OCI-LY1 (cell line): Measurements from ENCODE around the gene MAP9.

Experiments used
- H2AFZ ChIP-seq: fragments of 200-600 bp; sonication (generic), shearing (Covaris generic); 2 replicates; pipeline ENCODE4 v1.6.0; 2014; ENCODE audit warnings: antibody characterized with exemption, mild to moderate bottlenecking, low read length
- H3F3A ChIP-seq: fragments of 200-600 bp; sonication (generic), shearing (Covaris generic); 2 replicates; pipeline ENCODE4 v1.6.0; 2014; ENCODE audit warnings: mild to moderate bottlenecking, antibody characterized with exemption, low read length, moderate library complexity; ENCODE audit not compliant: insufficient read depth
- H3K27ac ChIP-seq: fragments of 200-600 bp; sonication (generic); 2 replicates; pipeline ENCODE4 v1.5.1; 2014; ENCODE audit warnings: low read length, mixed run types, mild to moderate bottlenecking, low read depth; ENCODE audit not compliant: poor library complexity, severe bottlenecking
- H3K27me3 ChIP-seq: fragments of 200-600 bp; sonication (generic); 2 replicates; pipeline ENCODE4 v1.6.0; 2014; ENCODE audit warnings: antibody characterized with exemption, mild to moderate bottlenecking, low read length, moderate library complexity; ENCODE audit not compliant: insufficient read depth
- H3K36me3 ChIP-seq: fragments of 200-600 bp; sonication (generic); 2 replicates; pipeline ENCODE4 v1.6.1; 2014; ENCODE audit warnings: mild to moderate bottlenecking, antibody characterized with exemption, low read length, moderate library complexity, mixed read lengths; ENCODE audit not compliant: insufficient read depth
- H3K4me1 ChIP-seq: fragments of 200-600 bp; sonication (generic); 2 replicates; pipeline ENCODE4 v1.5.1; 2014; ENCODE audit warnings: mild to moderate bottlenecking, low read length, moderate library complexity; ENCODE audit not compliant: insufficient read depth, severe bottlenecking
- H3K4me2 ChIP-seq: fragments of 200-600 bp; sonication (generic), shearing (Covaris generic); 2 replicates; pipeline ENCODE4 v1.6.1; 2014; ENCODE audit warnings: low read length
- H3K4me3 ChIP-seq: fragments of 200-600 bp; sonication (generic); 2 replicates; pipeline ENCODE4 v1.5.1; 2014; ENCODE audit warnings: low read length, low read depth, mild to moderate bottlenecking, mixed read lengths; ENCODE audit not compliant: poor library complexity, severe bottlenecking
- H3K79me2 ChIP-seq: fragments of 200-600 bp; shearing (Covaris generic); 2 replicates; pipeline ENCODE4 v1.6.1; 2016; ENCODE audit warnings: mixed run types, low read length, mixed read lengths; ENCODE audit not compliant: insufficient read depth
- H3K9ac ChIP-seq: fragments of 200-600 bp; sonication (generic), shearing (Covaris generic); 2 replicates; pipeline ENCODE4 v1.6.1; 2014; ENCODE audit warnings: mild to moderate bottlenecking, low read length, mixed read lengths
- H3K9me2 ChIP-seq: fragments of 200-600 bp; sonication (generic), shearing (Covaris generic); 2 replicates; pipeline ENCODE4 v1.6.1; 2014; ENCODE audit warnings: low read depth, mild to moderate bottlenecking, low read length, mixed read lengths
- H3K9me3 ChIP-seq: fragments of 200-600 bp; shearing (Covaris generic); 2 replicates; pipeline ENCODE4 v1.6.1; 2014; ENCODE audit warnings: low read length, mixed read lengths
- H4K20me1 ChIP-seq: fragments of 200-600 bp; sonication (generic), shearing (Covaris generic); 2 replicates; pipeline ENCODE4 v1.6.0; 2016; ENCODE audit warnings: mild to moderate bottlenecking, low read length; ENCODE audit not compliant: insufficient read depth
- CTCF ChIP-seq: fragments of 200-600 bp; sonication (generic), shearing (Covaris generic); IDR thresholded peaks from 2 replicates; pipeline ENCODE4 v1.5.1; 2017; ENCODE audit warnings: mild to moderate bottlenecking, antibody characterized with exemption, low read length, moderate library complexity, mixed read lengths
- EZH2 ChIP-seq: fragments of 200-600 bp; sonication (generic), shearing (Covaris generic); IDR thresholded peaks from 2 replicates; pipeline ENCODE4 v1.8.0; 2017; ENCODE audit warnings: borderline replicate concordance, mixed run types, mild to moderate bottlenecking, antibody characterized with exemption, low read length, moderate library complexity, mixed read lengths

Gene MAP9

GRCh38 chr4:155403886-155404285 is 27.1 kb upstream of the MAP9 start:
- no peaks in the 10 kb centered on the region for H3K9me3 ChIP-seq
- no peaks in the 10 kb centered on the region for H3K4me1 ChIP-seq
- H3K27me3 ChIP-seq: no peaks in the 10 kb centered on the region
- no peak overlapping the region for H3K4me3 ChIP-seq
- no peak overlapping the region for H2AFZ ChIP-seq
- no peak overlapping the region for H3K4me2 ChIP-seq
- no peak for TF ChIP-seq CTCF
- TF ChIP-seq EZH2: no peak
- H3F3A ChIP-seq: no peaks in the 10 kb centered on the region
- H3K9ac ChIP-seq: no peak overlapping the region
- no peaks in the 10 kb centered on the region for H4K20me1 ChIP-seq
- no peaks in the 10 kb centered on the region; the same call in 1 of the 2 replicates for H3K9me2 ChIP-seq
- H3K36me3 ChIP-seq: no peaks in the 10 kb centered on the region
- H3K27ac ChIP-seq: no peak overlapping the region
- no peaks in the 10 kb centered on the region for H3K79me2 ChIP-seq

GRCh38 chr4:155402941-155403340 is 26.2 kb upstream of the MAP9 start:
- H2AFZ ChIP-seq: no peak overlapping the region
- H4K20me1 ChIP-seq: no peaks in the 10 kb centered on the region
- no peak overlapping the region for H3K27ac ChIP-seq
- no peaks in the 10 kb centered on the region for H3K9me3 ChIP-seq
- H3K9ac ChIP-seq: no peak overlapping the region
- no peaks in the 10 kb centered on the region for H3K4me1 ChIP-seq
- H3K9me2 ChIP-seq: no peaks in the 10 kb centered on the region; the same call in 1 of the 2 replicates
- H3K4me2 ChIP-seq: no peak overlapping the region
- TF ChIP-seq CTCF (no peak), EZH2 (no peak)
- H3K4me3 ChIP-seq: no peak overlapping the region
- no peaks in the 10 kb centered on the region for H3K27me3 ChIP-seq
- H3F3A ChIP-seq: no peaks in the 10 kb centered on the region
- H3K79me2 ChIP-seq: no peaks in the 10 kb centered on the region
- no peaks in the 10 kb centered on the region for H3K36me3 ChIP-seq

GRCh38 chr4:155400893-155401292 is 24.1 kb upstream of the MAP9 start:
- TF ChIP-seq CTCF (no peak), EZH2 (no peak)
- Histone ChIP-seq H3K27me3 (no peaks in the 10 kb centered on the region), H4K20me1 (no peaks in the 10 kb centered on the region), H3K4me3 (no peak overlapping the region), H3K9me3 (no peaks in the 10 kb centered on the region), H3K4me2 (no peak overlapping the region), H2AFZ (no peak overlapping the region), H3K4me1 (no peaks in the 10 kb centered on the region), H3K79me2 (no peaks in the 10 kb centered on the region), H3K9me2 (no peaks in the 10 kb centered on the region; the same call in 1 of the 2 replicates), H3K9ac (no peak overlapping the region), H3F3A (no peaks in the 10 kb centered on the region), H3K36me3 (no peaks in the 10 kb centered on the region), H3K27ac (no peak overlapping the region)
